GM11168 (cell line): ENCODE data around the gene CEP76.

Experiments
- in situ Hi-C: fragments of 300-500 bp; cut with MboI; formaldehyde crosslinking; loops from one replicate; pipeline ENCODE4 v1.12.0; 2022; ENCODE audit warnings: low sequenced_read_pairs; ENCODE audit not compliant: unreplicated experiment

The CEP76 gene, protein sequence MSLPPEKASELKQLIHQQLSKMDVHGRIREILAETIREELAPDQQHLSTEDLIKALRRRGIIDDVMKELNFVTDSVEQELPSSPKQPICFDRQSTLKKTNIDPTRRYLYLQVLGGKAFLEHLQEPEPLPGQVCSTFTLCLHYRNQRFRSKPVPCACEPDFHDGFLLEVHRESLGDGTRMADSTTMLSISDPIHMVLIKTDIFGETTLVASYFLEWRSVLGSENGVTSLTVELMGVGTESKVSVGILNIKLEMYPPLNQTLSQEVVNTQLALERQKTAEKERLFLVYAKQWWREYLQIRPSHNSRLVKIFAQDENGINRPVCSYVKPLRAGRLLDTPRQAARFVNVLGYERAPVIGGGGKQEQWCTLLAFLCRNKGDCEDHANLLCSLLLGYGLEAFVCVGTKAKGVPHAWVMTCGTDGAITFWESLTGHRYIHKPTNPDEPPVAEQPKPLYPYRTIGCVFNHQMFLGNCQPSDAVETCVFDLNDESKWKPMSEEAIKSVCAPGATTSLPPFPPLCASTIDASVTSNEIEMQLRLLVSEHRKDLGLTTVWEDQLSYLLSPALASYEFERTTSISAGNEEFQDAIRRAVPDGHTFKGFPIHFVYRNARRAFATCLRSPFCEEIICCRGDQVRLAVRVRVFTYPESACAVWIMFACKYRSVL

GRCh38 chr18:12702221-12703095 lies at the start of gene CEP76, which contains the start of gene PSMG2:
Gene CEP76, minus strand, starts transcription at chr18:12702723. Its CDS starts 175 bp downstream, at chr18:12702548.
Gene PSMG2, plus strand, starts transcription at chr18:12703042. Its CDS starts 66 bp downstream, at chr18:12703108.
- in situ Hi-C loops, result no loop called here

DNA sequence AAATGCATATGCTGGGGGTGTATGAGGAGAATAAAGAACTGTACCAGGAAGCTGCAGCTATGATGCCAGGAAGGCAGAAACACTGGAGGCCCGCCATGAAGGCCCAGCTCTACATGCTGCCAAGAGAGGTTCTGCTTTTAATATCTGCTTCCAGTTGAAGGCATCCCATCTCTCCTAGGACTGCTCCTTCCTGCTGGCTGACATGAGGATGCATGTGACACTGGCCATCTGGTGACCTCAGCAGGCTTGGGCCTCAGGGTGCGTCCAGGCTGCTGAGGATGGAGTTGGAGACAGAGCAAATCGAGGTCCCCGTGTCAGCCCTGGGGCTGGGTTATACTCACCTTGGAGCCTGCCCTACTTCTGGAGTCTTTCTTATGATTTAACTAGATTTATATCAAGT lies 49.4 kb upstream of the CEP76 start:
- in situ Hi-C loops, result no loop called here

DNA sequence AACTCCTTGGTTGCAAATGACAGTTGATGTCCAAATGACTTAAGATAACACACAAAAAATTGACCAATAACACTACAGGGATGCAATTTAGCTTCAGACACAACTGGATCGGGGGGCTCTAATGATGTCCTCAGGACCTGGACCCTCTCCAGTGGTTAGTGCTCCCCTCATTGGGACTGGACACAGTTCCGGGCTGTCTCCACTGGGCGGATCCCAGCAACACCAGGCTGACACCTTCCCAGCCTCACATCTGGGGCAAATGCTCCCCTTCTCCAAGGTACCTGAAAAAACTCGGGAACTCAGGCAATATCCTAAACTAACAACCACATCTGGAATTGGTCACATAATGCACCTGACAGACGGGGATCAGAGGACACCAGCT lies 49.0 kb upstream of the CEP76 start:
- in situ Hi-C loops, result no loop called here

GRCh38 chr18:12750715-12751502 lies 48.4 kb upstream of the CEP76 start:
- in situ Hi-C loops, result no loop called here

DNA sequence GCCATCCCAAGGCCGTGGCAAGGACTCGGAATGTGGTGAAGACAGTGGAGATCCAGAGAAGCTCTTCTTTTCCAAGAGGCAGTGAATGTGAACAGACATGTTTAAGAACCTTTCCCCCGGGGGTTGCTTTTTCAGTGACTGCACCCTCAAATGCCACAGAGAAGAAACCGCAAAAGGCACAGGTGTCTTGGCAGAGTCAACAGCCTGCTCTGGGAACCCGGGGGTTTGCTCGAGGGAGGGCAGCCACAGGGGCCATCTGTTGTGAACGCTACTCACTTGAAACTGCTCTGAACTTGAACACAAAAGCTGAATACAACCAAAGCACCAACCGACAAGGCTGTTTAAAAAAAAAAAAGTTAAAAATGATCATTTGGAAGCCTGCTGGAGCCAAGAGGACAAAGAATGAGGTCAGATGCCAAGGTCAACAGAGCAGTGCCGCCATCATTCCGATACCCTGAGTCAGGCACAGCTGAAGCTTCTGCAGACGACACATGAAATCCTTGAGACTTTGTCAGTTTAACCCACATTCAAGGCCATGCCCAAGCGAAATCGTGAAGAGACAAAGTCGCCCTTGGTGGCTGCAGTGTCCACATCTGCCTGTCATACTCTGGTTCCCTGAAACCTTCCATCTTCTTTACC lies 47.7 kb upstream of the CEP76 start:
- in situ Hi-C loops, result no loop called here

GRCh38 chr18:12749121-12749520 lies 46.6 kb upstream of the CEP76 start:
- in situ Hi-C loops, result loop anchor here (10.0 kb wide), 1 partner anchor 146 kb away; no protein-coding TSS in a partner anchor

DNA sequence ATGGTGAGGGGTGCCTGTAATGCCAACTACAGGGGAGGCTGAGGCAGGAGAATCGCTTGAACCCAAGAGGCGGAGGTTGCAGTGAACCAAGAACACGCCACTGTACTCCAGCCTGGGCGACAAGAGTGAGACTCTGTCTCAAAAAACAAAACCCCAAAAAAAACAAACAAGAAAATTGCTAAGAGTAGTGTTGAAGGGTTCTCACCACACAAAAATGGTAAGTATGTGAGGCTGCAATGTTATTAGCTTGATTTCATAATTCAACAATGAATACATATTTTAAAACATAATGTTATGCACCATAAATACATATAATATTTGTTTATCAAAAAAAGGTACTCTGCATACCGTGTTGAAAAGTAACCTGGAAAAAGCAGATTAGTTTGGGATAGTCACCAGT lies 46.1 kb upstream of the CEP76 start:
- in situ Hi-C loops, result loop anchor here (10.0 kb wide), 1 partner anchor 146 kb away; no protein-coding TSS in a partner anchor

GRCh38 chr18:12747530-12748315 lies 45.2 kb upstream of the CEP76 start:
- in situ Hi-C loops, result loop anchor here (10.0 kb wide), 1 partner anchor 147 kb away; no protein-coding TSS in a partner anchor

DNA sequence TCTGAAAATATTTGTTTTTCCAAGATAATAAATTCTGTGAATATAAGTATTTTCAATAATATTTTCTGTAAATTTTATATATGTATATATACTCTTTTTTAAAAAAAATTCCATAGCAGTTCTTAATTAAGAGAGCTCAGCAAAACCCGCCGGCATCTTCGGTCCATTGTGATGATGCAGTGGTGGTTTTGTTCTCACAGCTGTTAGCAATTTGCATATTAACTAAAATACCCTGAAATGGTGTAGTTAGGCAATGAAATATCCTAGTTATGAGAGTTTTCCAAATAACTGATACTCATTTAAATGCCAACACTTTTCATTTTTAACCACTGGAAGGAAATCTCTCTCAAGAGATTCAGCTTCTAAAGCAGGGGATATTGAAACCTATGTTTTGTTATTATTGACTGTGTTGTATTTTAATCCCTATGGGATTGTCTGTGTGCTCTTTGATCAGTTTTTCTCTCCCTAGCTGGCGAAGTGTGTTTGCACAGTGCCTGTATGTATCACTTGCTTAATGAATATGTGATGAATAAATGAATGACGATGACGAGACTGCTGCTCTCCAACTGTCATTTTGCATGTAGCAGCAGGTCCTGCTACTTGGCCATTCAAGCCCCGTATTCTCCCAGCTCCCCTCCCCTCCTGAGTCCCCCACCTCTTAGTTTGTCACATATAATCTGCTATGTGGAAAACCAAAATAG lies 42.7 kb upstream of the CEP76 start:
- in situ Hi-C loops, result loop anchor here (10.0 kb wide), 1 partner anchor 150 kb away; no protein-coding TSS in a partner anchor

GRCh38 chr18:12744103-12744502 lies 41.6 kb upstream of the CEP76 start:
- in situ Hi-C loops, result loop anchor here (10.0 kb wide), 1 partner anchor 151 kb away; no protein-coding TSS in a partner anchor

DNA sequence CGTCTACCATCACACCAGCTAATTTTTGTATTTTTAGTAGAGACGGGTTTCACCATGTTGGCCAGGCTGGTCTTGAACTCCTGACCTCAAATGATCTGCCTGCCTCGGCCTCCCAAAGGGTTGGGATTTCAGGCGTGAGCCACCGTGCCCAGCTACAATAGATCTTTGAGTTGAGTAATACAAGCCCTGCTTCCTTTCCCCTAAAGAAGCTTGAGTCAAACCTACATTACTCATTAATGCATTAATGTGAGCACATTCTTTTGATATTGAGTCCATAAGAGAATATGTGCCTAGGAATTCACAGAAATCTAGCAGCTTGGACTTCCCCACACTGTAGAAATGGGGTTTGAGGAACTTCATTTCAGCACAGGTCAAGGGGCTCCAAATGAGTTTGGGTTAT lies 39.9 kb upstream of the CEP76 start:
- in situ Hi-C loops, result loop anchor here (10.0 kb wide), 1 partner anchor 152 kb away; no protein-coding TSS in a partner anchor

GRCh38 chr18:12741351-12741750 lies 38.8 kb upstream of the CEP76 start:
- in situ Hi-C loops, result loop anchor here (10.0 kb wide), 1 partner anchor 153 kb away; no protein-coding TSS in a partner anchor

- in situ Hi-C loops, result no loop called here
Measured at GRCh38 chr18:12737243-12737902, 34.9 kb upstream of the CEP76 start.

- in situ Hi-C loops, result no loop called here
Measured at GRCh38 chr18:12726774-12727550, 24.4 kb upstream of the CEP76 start.

DNA sequence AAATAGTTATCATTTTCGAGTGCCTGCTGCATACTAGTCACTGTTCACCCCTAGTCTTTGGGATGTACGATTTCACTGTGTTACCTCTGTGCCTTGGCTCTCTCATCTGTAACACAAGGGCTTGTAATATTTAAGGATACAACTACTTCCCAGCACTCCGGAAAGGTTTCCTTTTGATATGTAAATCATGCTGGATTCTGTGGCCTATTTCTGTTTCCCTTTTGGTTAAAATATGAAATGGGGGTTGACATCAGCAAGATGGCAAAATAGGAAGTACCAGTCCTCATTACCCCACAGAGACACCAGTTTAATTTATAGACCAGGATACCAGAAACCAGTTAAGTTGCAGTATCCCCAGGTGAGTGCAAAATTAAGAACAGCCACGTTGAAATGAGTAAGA lies 23.8 kb upstream of the CEP76 start:
- in situ Hi-C loops, result no loop called here

DNA sequence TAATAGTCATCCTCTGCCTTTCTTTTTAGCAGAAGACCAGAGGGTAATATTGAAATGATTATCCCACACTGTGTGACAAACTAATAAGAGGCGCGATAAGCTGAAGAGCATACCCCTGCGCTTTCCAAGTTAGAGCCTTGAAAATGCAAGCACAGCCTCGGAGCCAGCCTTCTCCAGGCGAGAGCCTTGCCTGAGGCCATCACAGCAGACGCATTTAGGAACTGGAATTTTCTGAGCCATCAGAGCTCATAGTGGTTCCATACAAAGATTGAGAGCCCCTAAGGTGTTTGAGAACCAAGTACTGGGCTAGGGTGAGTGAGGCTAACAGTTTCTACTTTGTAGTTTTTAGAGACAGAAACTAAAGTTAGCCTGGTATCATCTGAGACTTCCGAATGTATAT lies 20.2 kb upstream of the CEP76 start:
- in situ Hi-C loops, result no loop called here
